KMS-11 (cell line): Measurements from ENCODE around the gene GDF11.

Experiments used
- H2AFZ ChIP-seq: fragments of 200-600 bp; sonication (generic); 2 replicates; pipeline ENCODE4 v1.6.1; 2016; ENCODE audit warnings: antibody characterized with exemption, mixed run types, low read depth
- H3K27ac ChIP-seq: fragments of 200-600 bp; sonication (generic); 2 replicates; pipeline ENCODE4 v1.6.1; 2016; ENCODE audit warnings: mild to moderate bottlenecking, mixed run types
- H3K27me3 ChIP-seq: fragments of 200-600 bp; sonication (generic); 2 replicates; pipeline ENCODE4 v1.6.1; 2017; ENCODE audit warnings: mild to moderate bottlenecking, low read depth, mixed run types, moderate library complexity; ENCODE audit not compliant: insufficient read depth
- H3K36me3 ChIP-seq: fragments of 200-600 bp; sonication (generic); 2 replicates; pipeline ENCODE4 v1.6.1; 2017; ENCODE audit warnings: mild to moderate bottlenecking, mixed run types; ENCODE audit not compliant: insufficient read depth
- H3K4me1 ChIP-seq: fragments of 200-600 bp; sonication (generic); 2 replicates; pipeline ENCODE4 v1.6.1; 2016; ENCODE audit warnings: mild to moderate bottlenecking, low read depth, mixed run types; ENCODE audit not compliant: poor library complexity, severe bottlenecking
- H3K4me2 ChIP-seq: fragments of 200-600 bp; sonication (generic); 2 replicates; pipeline ENCODE4 v1.7.0; 2016; ENCODE audit warnings: mild to moderate bottlenecking, mixed run types
- H3K4me3 ChIP-seq: fragments of 200-600 bp; sonication (generic); IDR thresholded peaks from 2 replicates; pipeline ENCODE4 v1.6.1; 2017; ENCODE audit warnings: low read depth, low read length, mixed read lengths; ENCODE audit not compliant: insufficient read depth
- H3K79me2 ChIP-seq: fragments of 200-600 bp; sonication (generic); 2 replicates; pipeline ENCODE4 v1.6.1; 2016; ENCODE audit warnings: low read depth, mixed run types; ENCODE audit not compliant: insufficient read depth
- H3K9ac ChIP-seq: fragments of 200-600 bp; sonication (generic); 2 replicates; pipeline ENCODE4 v1.6.1; 2016; ENCODE audit warnings: mild to moderate bottlenecking, mixed run types
- H4K20me1 ChIP-seq: fragments of 200-600 bp; sonication (generic); 2 replicates; pipeline ENCODE4 v1.6.1; 2016; ENCODE audit warnings: mild to moderate bottlenecking, mixed run types; ENCODE audit not compliant: insufficient read depth
- TF ChIP-seq, protein P1 (sequence below): fragments of 200-600 bp; sonication (generic); conservative IDR thresholded peaks from 2 replicates; pipeline ENCODE4 v1.6.1; 2017; ENCODE audit warnings: low read depth, mild to moderate bottlenecking, antibody characterized with exemption, low read length, moderate library complexity, mixed read lengths

The GDF11 gene

DNA sequence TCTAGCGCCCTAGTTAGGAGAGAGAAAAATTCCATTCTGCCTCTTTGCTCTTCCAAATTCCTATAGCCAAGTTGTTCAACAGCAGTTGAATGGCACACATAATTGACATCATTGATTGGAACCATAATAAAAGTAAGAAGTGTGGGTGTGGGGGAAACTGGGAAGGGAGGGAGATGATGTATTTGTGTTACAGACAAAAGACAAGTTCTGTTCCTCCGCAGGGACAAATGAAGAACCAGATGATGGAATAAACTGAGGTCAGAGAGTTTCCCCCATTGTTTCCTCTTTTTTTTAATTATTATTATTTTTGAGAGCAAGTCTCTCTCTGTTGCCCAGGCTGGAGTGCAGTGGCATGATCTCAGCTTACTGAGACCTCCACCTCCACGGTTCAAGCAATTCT is 34.9 kb downstream of the GDF11 start:
- H3K4me1 ChIP-seq: peaks cover 6% of the 10 kb centered on the region
- H3K36me3 ChIP-seq: peaks cover 16% of the 10 kb centered on the region; the same call in 1 of the 2 replicates
- no peaks in the 10 kb centered on the region for H3K79me2 ChIP-seq
- no peak overlapping the region for H3K4me3 ChIP-seq
- H3K9ac ChIP-seq: no peak overlapping the region
- H3K27me3 ChIP-seq: no peaks in the 10 kb centered on the region
- TF ChIP-seq, protein P1, sequence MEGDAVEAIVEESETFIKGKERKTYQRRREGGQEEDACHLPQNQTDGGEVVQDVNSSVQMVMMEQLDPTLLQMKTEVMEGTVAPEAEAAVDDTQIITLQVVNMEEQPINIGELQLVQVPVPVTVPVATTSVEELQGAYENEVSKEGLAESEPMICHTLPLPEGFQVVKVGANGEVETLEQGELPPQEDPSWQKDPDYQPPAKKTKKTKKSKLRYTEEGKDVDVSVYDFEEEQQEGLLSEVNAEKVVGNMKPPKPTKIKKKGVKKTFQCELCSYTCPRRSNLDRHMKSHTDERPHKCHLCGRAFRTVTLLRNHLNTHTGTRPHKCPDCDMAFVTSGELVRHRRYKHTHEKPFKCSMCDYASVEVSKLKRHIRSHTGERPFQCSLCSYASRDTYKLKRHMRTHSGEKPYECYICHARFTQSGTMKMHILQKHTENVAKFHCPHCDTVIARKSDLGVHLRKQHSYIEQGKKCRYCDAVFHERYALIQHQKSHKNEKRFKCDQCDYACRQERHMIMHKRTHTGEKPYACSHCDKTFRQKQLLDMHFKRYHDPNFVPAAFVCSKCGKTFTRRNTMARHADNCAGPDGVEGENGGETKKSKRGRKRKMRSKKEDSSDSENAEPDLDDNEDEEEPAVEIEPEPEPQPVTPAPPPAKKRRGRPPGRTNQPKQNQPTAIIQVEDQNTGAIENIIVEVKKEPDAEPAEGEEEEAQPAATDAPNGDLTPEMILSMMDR: no peak
- H3K4me2 ChIP-seq: no peak overlapping the region
- H3K27ac ChIP-seq: no peak overlapping the region
- H4K20me1 ChIP-seq: no peaks in the 10 kb centered on the region
- no peak overlapping the region for H2AFZ ChIP-seq

DNA sequence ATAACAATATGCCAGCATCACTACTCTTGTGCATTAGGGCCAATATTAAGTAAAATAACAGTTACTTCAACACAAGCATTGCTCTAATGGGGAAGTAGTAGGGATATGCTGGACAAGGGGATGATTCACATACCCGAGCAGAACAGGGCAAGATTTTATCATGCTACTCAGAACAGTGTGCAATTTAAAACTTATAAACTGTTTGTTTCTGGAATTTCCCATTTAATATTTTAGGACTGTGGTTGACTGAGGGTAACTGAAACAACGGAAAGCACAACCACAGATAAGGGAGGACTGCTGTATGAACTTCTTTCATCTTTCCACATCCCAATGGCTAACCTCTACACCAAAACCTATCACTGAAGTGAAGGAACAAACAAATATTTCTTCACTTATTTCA is 37.8 kb downstream of the GDF11 start:
- Histone ChIP-seq H3K79me2 (no peaks in the 10 kb centered on the region), H3K27ac (no peak overlapping the region), H3K4me3 (no peak overlapping the region), H3K9ac (no peak overlapping the region), H3K4me1 (peaks cover 6% of the 10 kb centered on the region), H3K27me3 (no peaks in the 10 kb centered on the region), H2AFZ (no peak overlapping the region), H4K20me1 (no peaks in the 10 kb centered on the region), H3K4me2 (no peak overlapping the region), H3K36me3 (peaks cover 25% of the 10 kb centered on the region; the same call in 1 of the 2 replicates)
- TF ChIP-seq, protein P1: no peak

- Histone ChIP-seq H3K9ac (no peak overlapping the region), H3K36me3 (peaks cover 31% of the 10 kb centered on the region; the same call in 1 of the 2 replicates), H3K4me3 (no peak overlapping the region), H4K20me1 (no peaks in the 10 kb centered on the region), H2AFZ (no peak overlapping the region), H3K4me1 (no peaks in the 10 kb centered on the region), H3K79me2 (no peaks in the 10 kb centered on the region; the same call in 1 of the 2 replicates), H3K4me2 (no peak overlapping the region), H3K27me3 (no peaks in the 10 kb centered on the region), H3K27ac (no peak overlapping the region)
- TF ChIP-seq, protein P1: no peak
Measured at GRCh38 chr12:55788546-55788945, 45.6 kb downstream of the GDF11 start.

DNA sequence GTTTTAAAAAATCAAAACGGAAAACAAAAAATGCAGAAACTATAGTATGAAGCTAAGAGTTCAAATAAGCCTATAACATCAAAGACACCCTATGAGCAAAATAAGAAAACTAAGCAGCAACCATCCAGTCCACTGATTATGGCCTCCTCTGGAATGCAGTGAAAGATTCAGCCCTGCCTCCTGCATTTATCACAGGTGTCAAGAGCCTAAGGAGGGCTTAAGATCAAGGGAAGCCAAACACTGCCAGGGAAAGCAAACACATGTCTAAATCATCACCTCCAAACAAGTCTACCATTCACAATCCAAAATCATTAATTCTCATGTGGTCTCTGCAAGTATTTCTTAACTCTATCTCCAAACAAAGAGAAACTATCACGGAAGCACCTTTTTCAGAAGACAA is 46.2 kb downstream of the GDF11 start:
- TF ChIP-seq, protein P1: no peak
- Histone ChIP-seq H3K27ac (no peak overlapping the region), H3K36me3 (peaks cover 36% of the 10 kb centered on the region; the same call in 1 of the 2 replicates), H3K4me1 (no peaks in the 10 kb centered on the region), H4K20me1 (no peaks in the 10 kb centered on the region), H3K9ac (no peak overlapping the region), H2AFZ (no peak overlapping the region), H3K4me2 (no peak overlapping the region), H3K79me2 (no peaks in the 10 kb centered on the region; the same call in 1 of the 2 replicates), H3K4me3 (no peak overlapping the region), H3K27me3 (no peaks in the 10 kb centered on the region)
